ENCODE measurements around the gene DLG1.

GRCh38 chr3:196995646-196996355 is 302.6 kb downstream of the DLG1 start:
- TF ChIP-seq YY1 (IDR thresholded peaks at IDR 0.05; ENCODE audit: insufficient read depth, insufficient read length) (no peak), SUZ12 (IDR thresholded peaks at IDR 0.05; ENCODE audit: extremely low read depth, insufficient read depth, insufficient read length) (no peak), ZNF274 (IDR thresholded peaks at IDR 0.05; ENCODE audit: low read depth, low read length) (no peak)
